ENCODE measurements around the gene NONO. TPM values are rescaled to one million over a fixed set of nuclear protein-coding genes. Genes with fewer than 3 reads are reported as not detected.
"Not testable (repeated sequence)": the region's sequence is repeated elsewhere in the genome, so short reads cannot be mapped to it uniquely, and the experiment has no call there.

The NONO gene
- total RNA-seq, 1 donor from 2014 or later = 308 TPM

GRCh38 chrX:71285929-71286328, 2.5 kb downstream of the NONO start:
- no peak for DNase-seq (ENCODE audit: low spot score)

DNA sequence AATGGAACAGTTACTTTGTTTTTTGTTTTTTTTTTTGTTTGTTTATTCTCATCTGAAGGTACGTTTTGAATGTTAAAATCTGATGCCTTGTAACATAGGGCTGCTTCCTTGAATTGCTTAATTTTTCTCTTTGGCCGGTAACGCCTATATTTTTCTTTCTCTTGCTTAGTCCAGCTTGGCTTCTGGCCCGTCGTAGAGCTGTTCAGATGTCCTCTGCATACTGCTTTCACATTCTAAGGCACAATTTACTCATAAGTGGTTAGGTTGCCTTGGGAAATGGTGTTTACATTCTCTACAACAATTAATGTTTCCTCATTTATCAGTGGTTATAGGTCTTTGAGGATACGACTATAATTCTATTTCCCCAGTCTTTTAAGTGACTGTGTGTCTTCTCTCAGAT, 7.9 kb downstream of the NONO start:
- no peak for DNase-seq (ENCODE audit: low spot score)

DNA sequence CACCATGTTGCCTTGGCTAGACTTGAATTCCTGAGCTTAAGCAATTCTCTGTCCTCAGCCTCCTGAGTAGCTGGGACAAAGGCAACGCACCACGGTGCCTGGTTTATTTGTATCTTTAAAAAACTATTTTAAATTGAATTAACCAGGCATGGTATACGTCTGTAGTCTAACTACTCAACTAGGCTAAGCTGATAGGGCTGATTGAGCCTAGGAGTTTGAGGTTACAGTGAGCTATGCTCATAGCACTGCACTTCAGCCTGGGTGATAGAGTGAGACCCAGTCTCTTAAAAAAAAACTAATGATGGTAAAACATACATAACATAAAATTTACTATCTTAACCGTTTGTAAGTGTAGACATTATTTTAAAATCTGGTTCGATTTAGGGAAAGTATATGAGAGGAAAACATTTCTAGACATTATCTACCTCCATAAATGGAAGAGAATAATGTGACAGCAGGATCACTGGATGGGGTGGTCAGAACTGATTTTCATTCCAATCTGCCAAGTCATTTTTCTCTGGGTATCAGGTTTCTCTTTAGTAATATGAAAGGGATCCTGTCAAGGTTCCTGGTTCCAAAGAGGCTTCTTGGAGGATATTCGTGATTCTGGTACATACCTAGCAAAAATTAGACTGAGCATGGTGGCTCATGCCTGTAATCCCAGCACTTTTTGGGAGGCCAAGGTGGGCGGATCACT, 9.4 kb downstream of the NONO start:
- no peak for DNase-seq (ENCODE audit: low spot score)

DNA sequence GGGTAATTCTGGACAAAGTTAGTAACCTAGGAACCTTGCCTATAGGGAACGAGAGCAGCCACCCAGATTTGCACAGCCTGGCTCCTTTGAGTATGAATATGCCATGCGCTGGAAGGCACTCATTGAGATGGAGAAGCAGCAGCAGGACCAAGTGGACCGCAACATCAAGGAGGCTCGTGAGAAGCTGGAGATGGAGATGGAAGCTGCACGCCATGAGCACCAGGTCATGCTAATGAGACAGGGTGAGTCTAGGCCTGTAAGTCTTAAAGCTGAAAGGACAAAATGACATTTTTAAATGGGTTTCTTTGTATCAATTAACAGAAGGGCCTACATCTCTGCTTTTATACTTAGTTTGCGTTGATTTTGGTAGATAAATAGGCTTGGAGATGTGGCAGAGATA, 13.4 kb downstream of the NONO start:
- DNase-seq (ENCODE audit: low spot score) = no peak

DNA sequence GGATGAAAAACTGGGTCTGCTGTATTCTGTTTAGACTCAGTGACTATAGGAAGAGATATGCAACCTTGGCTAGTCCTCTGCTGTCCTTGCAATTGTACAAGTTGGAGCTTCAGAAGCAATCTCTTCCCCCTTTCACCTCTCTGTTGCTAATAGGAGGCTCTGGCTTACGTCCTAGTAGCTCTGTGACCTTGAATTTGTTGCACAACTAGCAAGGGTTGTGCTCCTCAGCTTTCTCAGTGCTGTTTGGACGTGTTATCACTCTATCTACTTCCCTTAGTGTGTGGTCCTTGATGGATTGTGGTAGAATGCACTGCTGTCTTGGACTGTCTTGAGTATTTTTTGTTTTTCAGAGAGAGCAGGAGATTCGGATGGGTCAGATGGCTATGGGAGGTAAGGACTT, 14.7 kb downstream of the NONO start:
- DNase-seq (ENCODE audit: low spot score) = no peak

GRCh38 chrX:71300064-71300463, 16.6 kb downstream of the NONO start:
- not testable (repeated sequence) for DNase-seq (ENCODE audit: low spot score)

GRCh38 chrX:71300495-71300894, 17.1 kb downstream of the NONO start:
- not testable (repeated sequence) for DNase-seq (ENCODE audit: low spot score)

DNA sequence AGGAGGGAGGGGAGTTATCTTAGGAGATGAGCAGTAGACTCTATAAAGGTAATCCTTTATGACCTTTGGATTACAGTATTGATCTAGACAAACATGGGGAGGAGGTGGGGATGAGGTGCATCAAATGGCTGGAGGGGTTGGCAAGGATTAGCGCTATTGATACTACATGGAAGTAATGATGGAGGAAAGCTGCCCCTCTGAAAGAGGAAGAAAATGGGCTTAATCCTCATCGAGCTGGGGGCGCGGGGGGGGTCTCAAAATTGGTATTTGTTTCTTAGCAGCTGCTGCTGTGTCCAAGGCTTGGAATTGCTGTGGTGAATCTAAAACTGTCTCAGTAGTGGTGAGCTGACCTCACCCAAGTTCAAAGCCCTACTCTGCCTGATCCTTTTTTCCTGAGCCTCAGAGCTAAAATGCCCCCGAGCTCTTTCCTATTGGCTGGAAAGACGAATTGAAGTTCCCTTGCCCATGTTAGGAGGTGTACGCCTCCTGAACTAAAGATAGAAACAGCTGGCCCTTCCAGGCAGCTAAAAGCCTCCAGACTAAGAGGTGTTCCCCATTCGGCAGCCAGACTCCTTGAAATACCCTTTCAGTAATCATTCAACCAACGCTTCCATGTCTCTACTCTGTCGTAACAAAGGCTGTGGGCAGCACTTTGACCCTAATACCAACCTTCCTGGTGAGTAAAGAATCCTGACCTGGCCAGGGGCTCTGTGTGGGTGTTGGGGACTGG, 17.9 kb downstream of the NONO start, which contains the start of gene ITGB1BP2:
Gene ITGB1BP2, plus strand, starts transcription at position 556 of the 730 bp plus-strand sequence. Its CDS starts 57 bp downstream, at position 613.
- DNase-seq (ENCODE audit: low spot score) = no peak

- no peak for DNase-seq (ENCODE audit: low spot score)
These were observed 19.2 kb downstream of the NONO start for GRCh38 chrX:71302461-71303213.

GRCh38 chrX:71304561-71304960, 21.1 kb downstream of the NONO start:
- no peak for DNase-seq (ENCODE audit: low spot score)

- DNase-seq (ENCODE audit: low spot score) = no peak
These were observed 32.5 kb downstream of the NONO start for GRCh38 chrX:71315917-71316316.

- DNase-seq (ENCODE audit: low spot score) = not testable (repeated sequence)
These were observed 33.5 kb downstream of the NONO start for GRCh38 chrX:71316959-71317358.

DNA sequence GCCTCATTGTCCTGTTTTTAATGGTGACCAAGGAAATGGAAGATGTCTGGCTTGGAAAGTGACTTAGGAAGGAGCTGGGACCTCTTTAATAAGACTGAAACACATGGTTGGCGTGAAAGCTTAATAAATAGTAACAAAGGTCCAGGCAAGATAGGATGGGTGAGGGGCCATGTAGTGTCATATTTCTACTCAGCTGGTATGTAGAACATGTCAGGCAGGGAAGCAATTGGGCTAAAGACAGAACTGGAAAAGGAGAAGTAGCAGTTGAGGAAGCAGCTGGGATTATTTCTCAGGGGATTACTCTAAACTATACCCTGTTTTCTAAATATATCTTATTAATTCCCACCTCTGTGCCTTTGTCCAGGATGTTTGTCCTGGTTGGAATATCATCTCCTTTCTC, 36.7 kb downstream of the NONO start:
- DNase-seq (ENCODE audit: low spot score) = no peak

GRCh38 chrX:71321731-71322130, 38.3 kb downstream of the NONO start:
- no peak for DNase-seq (ENCODE audit: low spot score)

GRCh38 chrX:71324452-71324851, 41.0 kb downstream of the NONO start:
- DNase-seq (ENCODE audit: low spot score) = not testable (repeated sequence)

DNA sequence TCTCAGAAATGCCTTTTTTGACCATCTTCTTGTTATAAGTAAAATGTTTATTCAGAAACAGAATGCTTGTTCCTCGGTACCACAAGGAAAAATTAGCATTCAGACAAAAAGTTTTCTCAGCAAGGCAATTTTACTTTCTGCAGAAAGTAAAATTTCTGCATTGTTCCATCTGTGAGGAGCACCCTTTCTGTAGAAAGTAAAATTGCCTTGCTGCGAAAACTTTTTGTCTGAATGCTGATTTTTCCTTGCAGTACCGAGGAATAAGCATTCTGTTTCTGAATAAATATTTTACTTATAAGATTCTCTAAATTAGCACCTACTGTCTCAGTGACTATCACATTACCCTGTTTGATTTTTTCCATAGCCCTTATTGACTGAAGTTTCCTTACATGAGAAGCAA, 43.0 kb downstream of the NONO start:
- DNase-seq (ENCODE audit: low spot score) = no peak

DNA sequence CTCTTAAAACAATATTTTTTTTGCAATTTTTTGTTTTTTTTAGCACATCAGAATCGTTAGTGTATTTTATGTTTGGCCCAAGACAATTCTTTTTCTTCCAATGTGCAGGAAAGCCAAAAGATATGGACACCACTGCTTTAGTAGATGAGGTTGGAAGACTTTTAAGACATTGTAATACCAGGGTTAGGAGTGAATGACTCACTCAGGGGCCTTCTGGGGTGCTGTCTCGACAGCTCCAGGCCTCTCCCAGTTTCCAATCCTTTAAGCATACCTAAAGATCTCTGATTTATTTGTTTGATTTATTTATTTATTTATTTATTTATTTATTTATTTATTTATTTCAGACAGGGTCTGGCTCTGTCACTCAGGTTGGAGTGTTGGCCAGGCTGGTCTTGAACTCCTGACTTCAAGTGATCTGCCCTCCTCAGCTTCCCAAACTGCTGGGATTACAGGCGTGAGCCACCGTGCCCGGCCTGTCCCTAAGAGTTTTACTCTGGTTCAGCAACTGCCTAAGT, 65.8 kb downstream of the NONO start:
- not testable (repeated sequence) for DNase-seq (ENCODE audit: low spot score)

DNA sequence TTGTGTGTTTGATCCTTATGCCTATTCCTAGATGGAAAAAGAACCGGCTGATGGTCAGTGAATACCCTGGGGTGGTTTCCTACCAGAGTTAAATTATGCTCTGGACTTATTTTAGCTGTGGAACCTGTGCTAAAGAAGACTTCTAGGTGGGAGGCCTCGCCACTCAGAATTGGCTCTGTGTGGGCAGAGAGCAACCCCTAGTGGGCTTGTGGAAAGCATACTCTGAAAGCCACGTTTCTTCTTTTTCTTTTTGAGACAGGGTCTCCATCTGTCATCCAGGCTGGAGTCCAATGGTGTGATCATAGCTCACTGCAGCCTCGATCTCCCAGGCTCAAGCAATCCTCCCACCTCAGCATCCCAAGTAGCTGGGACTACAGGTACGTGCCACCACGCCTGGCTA, 66.4 kb downstream of the NONO start:
- DNase-seq (ENCODE audit: low spot score) = not testable (repeated sequence)

Measured in ureter (tissue), 1 donor.